Tibial artery (tissue), 4 donors: ENCODE data around the gene IREB2.

ENCODE experiments used
- DNase-seq, 2 donors: peaks; one replicate each; pipeline ENCODE4 v3.0.0-alpha.2; 2019
- H3K27ac ChIP-seq, 2 donors: fragments of 200-600 bp; sonication (generic) in 1 of 2; 1 replicate in 1 of 2; 2 replicates in 1 of 2; pipeline ENCODE4 v1.5.1; 2018 to 2019; ENCODE audit warnings: mild to moderate bottlenecking in 1 of 2
- H3K27me3 ChIP-seq, 2 donors: fragments of 200-600 bp; sonication (generic) in 1 of 2; one replicate each; pipeline versions ENCODE4 v1.5.1 to v1.6.0; 2016 to 2019
- H3K36me3 ChIP-seq, 3 donors: fragments of 200-600 bp; sonication (generic) in 2 of 3; one replicate each; pipeline ENCODE4 v1.5.1; 2016 to 2019; ENCODE audit warnings: mild to moderate bottlenecking in 2 of 3
- H3K4me1 ChIP-seq, 4 donors: fragments of 200-600 bp; sonication (generic) in 2 of 4; 1 replicate in 3 of 4; 2 replicates in 1 of 4; pipeline ENCODE4 v1.5.1; 2016 to 2019
- H3K4me3 ChIP-seq, 2 donors: fragments of 200-600 bp; sonication (generic) in 1 of 2; 1 replicate in 1 of 2; 2 replicates in 1 of 2; pipeline ENCODE4 v1.5.1; 2018 to 2019; ENCODE audit warnings: mild to moderate bottlenecking in 2 of 2
- H3K9me3 ChIP-seq, 3 donors: fragments of 200-600 bp; sonication (generic) in 1 of 3; one replicate each; pipeline ENCODE4 v1.5.1; 2016 to 2019
- intact Hi-C: fragments of 100-400 bp; cut with DNase I; formaldehyde crosslinking; loops from one replicate; pipeline ENCODE4 v1.15.0; 2023; ENCODE audit warnings: low total_unique reads
- TF ChIP-seq, protein P1 (sequence below), 2 experiments: fragments of 200-600 bp in 1 of 2; fragments of 450-650 bp in 1 of 2; IDR thresholded peaks; one replicate each; pipeline ENCODE4 v1.5.1; 2017 to 2019; ENCODE audit warnings: antibody characterized with exemption in 2 of 2, mild to moderate bottlenecking in 1 of 2, moderate library complexity in 1 of 2

The IREB2 gene

DNA sequence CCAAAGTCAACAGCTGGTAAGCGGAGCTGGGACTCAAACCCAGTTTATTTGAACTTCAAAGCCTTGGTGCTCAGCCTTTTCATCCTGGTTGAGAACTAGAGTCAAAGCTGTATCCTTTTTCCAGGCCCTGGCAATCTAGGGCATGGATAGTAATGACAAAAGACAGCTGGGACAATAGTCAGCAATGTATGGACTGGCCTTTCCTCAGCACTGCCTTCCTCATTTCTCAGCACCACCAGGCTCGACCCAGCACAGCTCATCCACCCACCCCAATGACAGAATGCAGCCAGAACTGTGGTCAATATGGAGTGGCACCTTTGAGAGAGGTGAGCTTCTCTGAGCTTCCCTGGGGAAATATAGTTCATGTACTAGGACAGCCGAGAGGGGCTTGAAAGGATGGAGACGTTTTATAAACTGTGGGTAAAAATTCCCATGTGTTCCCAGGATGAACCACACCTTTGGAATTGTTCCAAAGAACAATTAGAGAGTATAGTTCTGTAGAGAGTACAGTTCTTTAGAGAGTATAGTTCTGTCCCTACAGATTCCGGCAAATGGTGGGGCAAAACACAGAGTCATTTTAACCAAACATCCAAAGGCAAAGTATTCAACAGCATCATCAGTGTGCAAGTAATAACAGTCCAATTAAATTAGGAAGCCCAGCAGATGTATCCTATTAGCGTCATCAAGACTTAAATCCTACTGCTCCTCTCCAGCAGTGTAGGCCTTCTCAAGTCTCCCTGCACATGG lies 30.2 kb upstream of the IREB2 start:
- no peaks in the 10 kb centered on the region for H3K9me3 ChIP-seq
- H3K4me1 ChIP-seq, result no peaks in the 10 kb centered on the region
- no peak for DNase-seq
- intact Hi-C loops, result no loop called here
- H3K36me3 ChIP-seq, result no peaks in the 10 kb centered on the region
- TF ChIP-seq, protein P1, sequence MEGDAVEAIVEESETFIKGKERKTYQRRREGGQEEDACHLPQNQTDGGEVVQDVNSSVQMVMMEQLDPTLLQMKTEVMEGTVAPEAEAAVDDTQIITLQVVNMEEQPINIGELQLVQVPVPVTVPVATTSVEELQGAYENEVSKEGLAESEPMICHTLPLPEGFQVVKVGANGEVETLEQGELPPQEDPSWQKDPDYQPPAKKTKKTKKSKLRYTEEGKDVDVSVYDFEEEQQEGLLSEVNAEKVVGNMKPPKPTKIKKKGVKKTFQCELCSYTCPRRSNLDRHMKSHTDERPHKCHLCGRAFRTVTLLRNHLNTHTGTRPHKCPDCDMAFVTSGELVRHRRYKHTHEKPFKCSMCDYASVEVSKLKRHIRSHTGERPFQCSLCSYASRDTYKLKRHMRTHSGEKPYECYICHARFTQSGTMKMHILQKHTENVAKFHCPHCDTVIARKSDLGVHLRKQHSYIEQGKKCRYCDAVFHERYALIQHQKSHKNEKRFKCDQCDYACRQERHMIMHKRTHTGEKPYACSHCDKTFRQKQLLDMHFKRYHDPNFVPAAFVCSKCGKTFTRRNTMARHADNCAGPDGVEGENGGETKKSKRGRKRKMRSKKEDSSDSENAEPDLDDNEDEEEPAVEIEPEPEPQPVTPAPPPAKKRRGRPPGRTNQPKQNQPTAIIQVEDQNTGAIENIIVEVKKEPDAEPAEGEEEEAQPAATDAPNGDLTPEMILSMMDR (IDR thresholded peaks at IDR 0.05), result no peak
- no peak overlapping the region for H3K27ac ChIP-seq
- H3K27me3 ChIP-seq, result peaks cover 0 to 28% of the 10 kb centered on the region in 2 donors
- H3K4me3 ChIP-seq, result no peak overlapping the region

DNA sequence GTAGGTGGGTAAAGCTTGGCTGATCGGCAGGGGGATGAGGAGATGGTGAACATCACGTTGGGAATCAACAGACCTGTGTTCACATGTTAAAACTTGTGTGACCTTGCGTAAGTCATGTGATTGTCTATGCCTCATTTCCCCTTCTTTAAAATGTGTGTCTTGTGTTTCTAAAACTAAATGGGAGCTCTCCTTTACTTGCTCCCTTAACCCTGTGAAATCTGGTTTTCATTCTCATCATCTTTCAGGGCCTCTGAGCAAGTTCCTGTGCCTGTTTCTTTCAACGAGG lies 29.7 kb upstream of the IREB2 start:
- no peaks in the 10 kb centered on the region for H3K36me3 ChIP-seq
- H3K4me1 ChIP-seq, result no peaks in the 10 kb centered on the region
- H3K27ac ChIP-seq, result no peak overlapping the region
- TF ChIP-seq, protein P1 (IDR thresholded peaks at IDR 0.05), result no peak
- DNase-seq, result no peak
- H3K27me3 ChIP-seq, result peaks cover 0 to 30% of the 10 kb centered on the region in 2 donors
- intact Hi-C loops, result no loop called here
- H3K9me3 ChIP-seq, result no peaks in the 10 kb centered on the region
- H3K4me3 ChIP-seq, result no peak overlapping the region

DNA sequence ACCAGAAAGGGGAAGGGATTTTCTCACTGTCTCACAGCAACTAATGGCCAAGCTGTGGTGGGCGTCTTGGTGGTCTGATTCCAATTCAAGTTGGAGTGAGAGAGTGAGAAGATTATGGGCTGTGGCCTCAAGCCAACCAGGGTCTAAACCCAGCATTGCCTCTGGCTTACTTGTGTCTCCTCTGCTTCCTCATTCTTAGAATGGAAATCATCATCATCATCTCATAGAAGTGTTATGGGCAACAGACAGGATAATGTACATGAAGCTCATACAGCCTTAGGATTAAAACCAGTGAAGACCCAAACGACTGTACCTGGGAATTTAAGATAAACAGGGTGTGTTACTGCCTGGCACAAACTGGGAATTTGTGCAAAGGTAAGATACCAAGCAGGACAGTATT lies 29.1 kb upstream of the IREB2 start:
- Histone ChIP-seq H3K4me3 (no peak overlapping the region), H3K27ac (no peak overlapping the region), H3K9me3 (no peaks in the 10 kb centered on the region), H3K27me3 (peaks cover 0 to 28% of the 10 kb centered on the region in 2 donors), H3K4me1 (no peaks in the 10 kb centered on the region), H3K36me3 (no peaks in the 10 kb centered on the region)
- TF ChIP-seq, protein P1 (IDR thresholded peaks at IDR 0.05), result no peak
- no peak for DNase-seq
- intact Hi-C loops, result no loop called here

DNA sequence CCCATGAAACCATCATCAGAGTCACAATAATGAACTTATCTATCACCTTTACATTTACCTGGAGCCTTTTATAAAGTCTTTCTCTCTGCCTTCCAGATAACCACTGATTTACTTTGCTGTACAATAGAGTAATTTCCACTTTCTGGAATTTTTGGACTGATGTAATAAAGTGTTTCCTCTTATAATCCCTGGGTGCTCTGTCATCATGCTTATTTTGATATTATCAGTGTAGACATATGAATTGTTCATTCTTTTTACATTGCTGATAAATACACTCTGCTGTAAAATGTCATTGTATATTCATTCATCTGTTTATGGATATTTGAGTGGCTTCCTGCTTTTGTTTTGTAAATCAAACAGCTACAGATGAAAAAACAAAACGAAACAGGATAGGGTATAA lies 27.0 kb upstream of the IREB2 start:
- Histone ChIP-seq H3K4me3 (no peak overlapping the region), H3K36me3 (no peaks in the 10 kb centered on the region), H3K4me1 (no peaks in the 10 kb centered on the region), H3K27me3 (peaks cover 0 to 21% of the 10 kb centered on the region in 2 donors), H3K9me3 (no peaks in the 10 kb centered on the region), H3K27ac (no peak overlapping the region)
- intact Hi-C loops, result loop anchor here (10.0 kb wide), 1 partner anchor 96 kb away; no protein-coding TSS in a partner anchor
- TF ChIP-seq, protein P1 (IDR thresholded peaks at IDR 0.05), result no peak
- DNase-seq, result no peak

DNA sequence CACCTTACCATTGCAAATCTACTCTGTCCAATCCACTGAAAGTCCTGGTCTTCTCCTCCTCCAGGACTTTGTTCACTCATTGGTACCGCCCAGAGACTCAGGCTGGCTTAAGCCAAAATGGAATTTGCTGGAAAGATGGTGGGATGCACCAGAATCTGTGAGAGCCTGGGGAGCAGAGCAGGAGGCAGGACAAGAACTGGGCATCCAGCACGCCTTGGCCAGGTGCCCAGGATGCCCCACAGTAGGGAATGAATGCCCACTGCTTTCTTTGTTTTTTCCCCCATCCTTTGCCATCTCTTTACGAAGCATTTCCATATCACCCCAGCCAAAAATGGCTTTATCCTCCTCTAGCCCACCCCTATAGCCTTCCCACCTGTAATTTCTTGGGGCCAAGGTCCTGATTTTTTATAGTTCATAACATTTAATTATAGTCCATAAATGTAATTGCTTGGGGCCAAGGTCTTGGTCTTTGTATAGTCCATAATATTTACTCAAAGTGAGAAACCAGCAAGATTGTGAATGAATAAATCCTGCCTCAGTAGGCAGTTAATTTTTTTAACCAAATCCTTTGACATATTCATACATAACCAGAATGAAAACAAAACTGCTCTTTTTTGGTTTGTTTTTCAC lies 23.3 kb upstream of the IREB2 start:
- TF ChIP-seq, protein P1 (IDR thresholded peaks at IDR 0.05), result no peak
- Histone ChIP-seq H3K27me3 (peaks cover 0 to 28% of the 10 kb centered on the region in 2 donors), H3K4me1 (no peaks in the 10 kb centered on the region), H3K27ac (no peak overlapping the region), H3K36me3 (no peaks in the 10 kb centered on the region), H3K9me3 (no peaks in the 10 kb centered on the region), H3K4me3 (no peak overlapping the region)
- intact Hi-C loops, result loop anchor here (10.0 kb wide), 1 partner anchor 100 kb away; no protein-coding TSS in a partner anchor
- no peak for DNase-seq
